A673 (cell line): ENCODE results near the gene DOCK10. TPM values are rescaled to one million over a fixed set of nuclear protein-coding genes. Genes with fewer than 3 reads are reported as not detected.

Experiments used
- BruUV-seq: library from RNA; stranded (reverse); fragments of 400-500 nt; replicated peaks from 2 replicates; lab custom pipeline; 2021; lab: Mats Ljungman, UMichigan
- CTCF ChIA-PET: fragments of 300-600 bp; sonication (Branson Sonifier 250); formaldehyde crosslinking; loops from one replicate; lab custom pipeline; 2022; ENCODE audit warnings: antibody characterized with exemption; lab: Charles Lee
- POLR2A ChIA-PET: fragments of 300-600 bp; sonication (Branson Sonifier 250); formaldehyde crosslinking; loops from one replicate; lab custom pipeline; 2022; ENCODE audit warnings: antibody characterized with exemption; ENCODE audit not compliant: low non-redundant PET; lab: Charles Lee
- DNase-seq: peaks from one replicate; pipeline ENCODE4 v3.0.0-alpha.2; 2015; ENCODE audit warnings: low spot score
- H3K27ac ChIP-seq: fragments of 200-600 bp; sonication (generic); 2 replicates; pipeline ENCODE4 v1.5.1; 2016; ENCODE audit warnings: mixed run types, low read depth, mild to moderate bottlenecking, mixed read lengths, antibody characterized with exemption, low read length; ENCODE audit not compliant: poor library complexity, severe bottlenecking
- H3K27me3 ChIP-seq: fragments of 200-600 bp; sonication (generic); replicated peaks from 2 replicates; pipeline ENCODE4 v1.6.1; 2017; ENCODE audit warnings: mixed run types, low read depth, mild to moderate bottlenecking, mixed read lengths, antibody characterized with exemption, low read length; ENCODE audit not compliant: insufficient read depth, poor library complexity
- H3K36me3 ChIP-seq: fragments of 200-600 bp; sonication (generic); 2 replicates; pipeline ENCODE4 v1.6.1; 2016; ENCODE audit warnings: mixed run types, mild to moderate bottlenecking, mixed read lengths, antibody characterized with exemption, low read length; ENCODE audit not compliant: insufficient read depth, poor library complexity, severe bottlenecking
- H3K4me1 ChIP-seq: fragments of 200-600 bp; sonication (generic); 2 replicates; pipeline ENCODE4 v1.6.1; 2017; ENCODE audit warnings: mixed run types, mild to moderate bottlenecking, mixed read lengths, antibody characterized with exemption, low read length; ENCODE audit not compliant: insufficient read depth, poor library complexity, severe bottlenecking
- H3K4me3 ChIP-seq: fragments of 200-600 bp; sonication (generic); 2 replicates; pipeline ENCODE4 v1.5.1; 2016; ENCODE audit warnings: low read depth, mixed run types, mild to moderate bottlenecking, mixed read lengths, low read length; ENCODE audit not compliant: poor library complexity, severe bottlenecking
- H3K9me3 ChIP-seq: fragments of 200-600 bp; sonication (generic); 2 replicates; pipeline ENCODE4 v1.6.1; 2016; ENCODE audit warnings: mixed run types, low read depth, mild to moderate bottlenecking, mixed read lengths, antibody characterized with exemption, low read length; ENCODE audit not compliant: poor library complexity, severe bottlenecking
- CTCF ChIP-seq: fragments of 300-800, 200-600 bp; sonication (generic); conservative IDR thresholded peaks from 2 replicates; pipeline ENCODE4 v1.5.1; 2017; ENCODE audit warnings: low read depth, mild to moderate bottlenecking, antibody characterized with exemption, low read length, moderate library complexity, mixed read lengths
- EZH2 ChIP-seq: fragments of 200-600 bp; sonication (generic); IDR thresholded peaks from 2 replicates; pipeline ENCODE4 v1.6.1; 2017; ENCODE audit warnings: borderline replicate concordance, low read depth, mild to moderate bottlenecking, mixed read lengths, antibody characterized with exemption, low read length; ENCODE audit not compliant: poor library complexity, severe bottlenecking
- intact Hi-C: fragments of 100-400 bp; cut with micrococcal nuclease; formaldehyde crosslinking; loops from one replicate; pipeline ENCODE4 v1.10.0; 2022; ENCODE audit not compliant: unreplicated experiment
- total RNA-seq: library from RNA; stranded (reverse); gene quantifications from 2 replicates; pipeline ENCODE4 v1.2.3, GENCODE V29; 2021

DOCK10 gene
- total RNA-seq, 1 experiment from 2014 or later = 5.1 TPM

- intact Hi-C loops = no loop called here
- CTCF ChIA-PET = no interaction called here
These were observed 159.1 kb downstream of the DOCK10 start for GRCh38 chr2:224883172-224883516.

GRCh38 chr2:224882291-224883171 is 159.7 kb downstream of the DOCK10 start:
- Histone ChIP-seq H3K36me3 (no peaks in the 10 kb centered on the region), H3K4me3 (no peak overlapping the region), H3K4me1 (peaks cover 4% of the 10 kb centered on the region), H3K9me3 (no peaks in the 10 kb centered on the region), H3K27me3 (no peaks in the 10 kb centered on the region), H3K27ac (no peak overlapping the region)
- DNase-seq = peak; percentile 14
- CTCF ChIA-PET = no interaction called here
- POLR2A ChIA-PET = no interaction called here
- intact Hi-C loops = no loop called here
- BruUV-seq = no TSS peak
- no peak for TF ChIP-seq EZH2
- no peak for TF ChIP-seq CTCF

More at GRCh38 chr2:224883172-224883516, 159.1 kb downstream of the DOCK10 start:
- BruUV-seq = no TSS peak
- H3K4me3 ChIP-seq = no peak overlapping the region
- POLR2A ChIA-PET = no interaction called here
- H3K27ac ChIP-seq = no peak overlapping the region
- no peaks in the 10 kb centered on the region for H3K9me3 ChIP-seq
- TF ChIP-seq CTCF (no peak), EZH2 (no peak)
- no peak for DNase-seq
- no peaks in the 10 kb centered on the region for H3K27me3 ChIP-seq
- peaks cover 4% of the 10 kb centered on the region for H3K4me1 ChIP-seq
- H3K36me3 ChIP-seq = no peaks in the 10 kb centered on the region

GRCh38 chr2:224881846-224882245 is 160.4 kb downstream of the DOCK10 start:
- no peaks in the 10 kb centered on the region for H3K36me3 ChIP-seq

More at GRCh38 chr2:224881846-224882245, 160.4 kb downstream of the DOCK10 start:
- POLR2A ChIA-PET = no interaction called here
- no peak for TF ChIP-seq EZH2
- BruUV-seq = no TSS peak
- H3K4me3 ChIP-seq = no peak overlapping the region
- H3K27me3 ChIP-seq = no peaks in the 10 kb centered on the region
- peaks cover 4% of the 10 kb centered on the region for H3K4me1 ChIP-seq
- no peak overlapping the region for H3K27ac ChIP-seq
- intact Hi-C loops = no loop called here
- no peak for DNase-seq
- CTCF ChIA-PET = no interaction called here
- H3K9me3 ChIP-seq = no peaks in the 10 kb centered on the region
